ENCODE data around the gene TMEM86B. TPM values are rescaled to one million over a fixed set of nuclear protein-coding genes. Genes with fewer than 3 reads are reported as not detected.
"Not testable (repeated sequence)": the region's sequence is repeated elsewhere in the genome, so short reads cannot be mapped to it uniquely, and the experiment has no call there.

Gene TMEM86B
- total RNA-seq, 4 donors from 2014 or later: 1.6 to 5.8 (median 2.9) TPM

DNA sequence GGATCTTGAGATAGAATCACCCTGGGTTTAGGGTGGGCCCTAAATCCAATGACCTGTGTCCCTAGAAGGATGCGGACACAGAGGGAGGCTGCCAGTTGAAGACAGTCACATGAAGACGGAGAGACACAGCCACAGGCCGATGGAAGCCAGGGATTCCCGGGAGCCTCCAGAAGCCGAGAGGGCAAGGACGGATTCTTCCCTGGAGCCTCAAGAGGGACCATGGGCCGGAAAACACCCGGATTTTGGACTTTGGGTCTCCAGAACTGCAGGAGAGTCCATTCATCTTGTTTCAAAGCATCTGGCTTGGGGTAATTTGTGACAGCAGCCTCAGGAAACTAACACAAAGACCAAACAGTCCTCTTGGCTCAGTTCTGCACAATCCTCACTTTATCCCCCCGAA, 2.3 kb downstream of the TMEM86B start:
- peaks cover 11 to 24% of the 10 kb centered on the region in 2 donors for H3K36me3 ChIP-seq
- no peak overlapping the region for H3K27ac ChIP-seq
- no peak for DNase-seq
- H3K4me3 ChIP-seq (replicated peaks in 1 of 3): no peak overlapping the region
- intact Hi-C loops (cut with DNase I): no loop called here
- TF ChIP-seq POLR2A (IDR thresholded peaks at IDR 0.05) (no peak), CTCF (IDR thresholded peaks at IDR 0.05) (no peak)
- H3K9me3 ChIP-seq: no peaks in the 10 kb centered on the region
- H3K27me3 ChIP-seq: no peaks in the 10 kb centered on the region
- 79 to 91% methylated on average over 6 to 9 of the region's 9 CpGs for WGBS, 2 donors
- H3K4me1 ChIP-seq: peaks cover 6 to 29% of the 10 kb centered on the region in 2 donors

DNA sequence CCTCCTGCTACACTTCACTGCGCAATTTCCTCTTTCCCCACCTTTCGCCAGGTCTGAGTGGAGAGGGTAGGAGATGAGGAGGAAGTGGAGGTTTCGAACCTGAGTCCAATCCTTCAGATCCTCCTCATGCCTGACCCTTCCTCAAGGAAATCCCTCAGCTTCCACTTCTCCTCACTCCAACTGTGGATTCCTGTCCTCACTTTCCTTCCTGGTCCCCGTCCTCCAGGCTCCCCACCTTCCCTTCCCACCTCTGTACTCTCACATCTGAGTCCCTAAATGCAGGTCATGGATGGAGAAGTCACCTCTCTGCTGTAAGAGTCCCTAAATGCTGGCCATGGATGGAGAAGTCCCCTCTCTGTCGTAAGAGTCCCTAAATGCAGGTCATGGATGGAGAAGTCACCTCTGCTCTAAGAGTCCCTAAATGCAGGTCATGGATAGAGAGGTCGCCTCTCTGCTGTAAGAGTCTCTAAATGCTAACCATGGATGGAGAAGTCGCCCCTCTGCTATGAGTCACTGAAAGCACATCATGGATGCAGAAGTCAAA, 3.1 kb downstream of the TMEM86B start:
- TF ChIP-seq CTCF (IDR thresholded peaks at IDR 0.05) (no peak), POLR2A (IDR thresholded peaks at IDR 0.05) (no peak)
- H3K27me3 ChIP-seq: no peaks in the 10 kb centered on the region
- 93 to 94% methylated on average over 7 of the region's 7 CpGs for WGBS, 2 donors
- peaks cover 4 to 16% of the 10 kb centered on the region in 2 donors for H3K36me3 ChIP-seq
- no peak for DNase-seq
- no peaks in the 10 kb centered on the region for H3K9me3 ChIP-seq
- no peak overlapping the region for H3K27ac ChIP-seq
- peaks cover 6 to 26% of the 10 kb centered on the region in 2 donors for H3K4me1 ChIP-seq
- no peak overlapping the region for H3K4me3 ChIP-seq (replicated peaks in 1 of 3)
- intact Hi-C loops (cut with DNase I): no loop called here

DNA sequence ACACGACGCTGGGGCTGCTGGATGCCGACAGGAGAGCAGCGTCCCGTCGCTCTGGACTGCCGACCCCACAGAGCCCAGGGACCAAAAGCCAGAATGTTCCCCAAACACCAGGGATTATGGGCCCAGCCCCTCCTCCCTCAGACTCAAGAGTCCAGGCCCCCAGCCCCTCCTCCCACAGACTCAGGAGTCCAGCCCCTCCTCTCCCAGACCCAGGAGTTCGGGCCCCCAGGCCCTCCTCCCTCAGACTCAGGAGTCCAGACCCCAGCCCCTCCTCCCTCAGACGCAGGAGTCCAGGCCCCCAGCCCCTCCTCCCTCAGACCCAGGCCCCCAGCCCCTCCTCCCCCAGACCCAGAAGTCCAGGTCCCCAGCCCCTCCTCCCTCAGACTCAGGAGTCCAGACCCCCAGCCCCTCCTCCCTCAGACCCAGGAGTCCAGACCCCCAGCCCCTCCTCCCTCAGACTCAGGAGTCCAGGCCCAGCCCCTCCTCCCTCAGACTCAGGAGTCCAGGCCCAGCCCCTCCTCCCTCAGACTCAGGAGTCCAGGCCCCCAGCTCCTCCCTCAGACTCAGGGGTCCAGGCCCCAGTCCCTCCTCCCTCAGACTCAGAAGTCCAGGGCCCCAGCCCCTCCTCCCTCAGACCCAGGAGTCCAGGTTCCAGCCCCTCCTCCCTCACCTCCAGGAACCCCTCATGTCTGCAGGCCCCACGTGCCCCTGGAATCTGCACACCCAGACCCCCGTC, 3.7 kb downstream of the TMEM86B start:
- intact Hi-C loops (cut with DNase I): not testable (repeated sequence)

DNA sequence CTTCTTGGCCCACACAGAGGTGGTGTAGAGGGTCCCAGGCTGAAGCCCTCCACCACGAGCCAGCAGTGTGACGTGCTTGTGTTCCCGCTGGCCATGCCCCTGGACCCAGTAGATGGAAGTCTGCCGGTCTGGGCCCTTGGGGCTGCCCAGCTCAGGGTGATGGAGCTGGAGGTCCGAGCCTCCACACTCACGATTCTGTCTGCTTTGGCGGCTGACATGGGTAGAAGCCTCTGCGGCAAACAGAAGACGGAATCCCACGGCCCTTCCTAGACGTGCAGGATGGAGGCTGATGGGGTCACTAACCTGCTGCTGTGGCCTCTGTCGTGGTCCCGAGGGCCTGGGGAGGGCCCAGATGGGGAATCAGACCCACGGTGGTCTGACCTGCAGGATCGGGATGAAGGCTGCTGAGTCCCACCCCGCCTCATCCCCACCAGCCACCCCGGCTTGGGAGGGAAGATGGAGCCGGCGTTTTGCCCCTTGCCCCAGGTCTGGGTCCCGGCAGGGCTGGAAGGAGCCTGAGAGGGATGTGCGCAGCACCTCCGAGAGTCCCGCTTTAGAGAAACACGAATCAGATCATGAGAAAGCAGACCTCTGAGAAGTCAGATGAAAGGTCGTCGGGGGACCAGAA, 4.4 kb downstream of the TMEM86B start:
- intact Hi-C loops (cut with DNase I): no loop called here

More for the DNA sequence above, 3.7 kb downstream of the TMEM86B start:
- Histone ChIP-seq H3K36me3 (peaks cover 0 to 11% of the 10 kb centered on the region in 2 donors), H3K4me1 (peaks cover 6 to 26% of the 10 kb centered on the region in 2 donors)
- H3K4me3 ChIP-seq (replicated peaks in 1 of 3); H3K9me3 ChIP-seq; DNase-seq; H3K27me3 ChIP-seq; H3K27ac ChIP-seq: not testable (repeated sequence)
- 72 to 83% methylated on average over 5 to 9 of the region's 11 CpGs for WGBS, 2 donors

More for the DNA sequence above, 4.4 kb downstream of the TMEM86B start:
- Histone ChIP-seq H3K27me3 (no peaks in the 10 kb centered on the region), H3K36me3 (peaks cover 0 to 9% of the 10 kb centered on the region in 2 donors), H3K9me3 (no peaks in the 10 kb centered on the region), H3K27ac (no peak overlapping the region), H3K4me1 (peaks cover 6 to 22% of the 10 kb centered on the region in 2 donors), H3K4me3 (replicated peaks in 1 of 3) (no peak overlapping the region)
- DNase-seq: no peak
- no peak for TF ChIP-seq POLR2A (IDR thresholded peaks at IDR 0.05)
- TF ChIP-seq CTCF (IDR thresholded peaks at IDR 0.05): no peak
- WGBS, 2 donors: 84 to 87% methylated on average over 12 to 13 of the region's 26 CpGs

All from thyroid gland (tissue), 4 donors.